Heart right ventricle (tissue), 16 donors: ENCODE data around the gene COG4. TPM values are rescaled to one million over a fixed set of nuclear protein-coding genes. Genes with fewer than 3 reads are reported as not detected.

Experiments used
- ATAC-seq, 8 donors: fragments of 200-7000 bp; cut with Tn5 transposase; one replicate each; pipeline ENCODE4 v1.9.1; 2020; ENCODE audit warnings: mild to moderate bottlenecking in 8 of 8, moderate library complexity in 8 of 8, moderate number of reproducible peaks in 1 of 8
- DNase-seq, 2 donors: peaks; one replicate each; pipeline ENCODE4 v3.0.0-alpha.2; 2020
- H3K27ac ChIP-seq, 10 donors: fragments of 200-600 bp; sonication (generic) in 2 of 10; one replicate each; pipeline versions ENCODE4 v1.5.0 to v1.8.0; 2020 to 2022; ENCODE audit warnings: mild to moderate bottlenecking in 3 of 10
- H3K27me3 ChIP-seq, 7 donors: fragments of 200-600 bp; one replicate each; pipeline ENCODE4 v1.8.0; 2021 to 2022; ENCODE audit warnings: mild to moderate bottlenecking in 2 of 7
- H3K36me3 ChIP-seq, 9 donors: fragments of 200-600 bp; sonication (generic) in 1 of 9; one replicate each; pipeline versions ENCODE4 v1.5.0 to v1.8.0; 2020 to 2022; ENCODE audit warnings: mild to moderate bottlenecking in 2 of 9
- H3K4me1 ChIP-seq, 9 donors: fragments of 200-600 bp; sonication (generic) in 1 of 9; one replicate each; pipeline versions ENCODE4 v1.5.0 to v1.8.0; 2020 to 2022; ENCODE audit warnings: mild to moderate bottlenecking in 4 of 9
- H3K4me3 ChIP-seq, 10 donors: fragments of 200-600 bp; sonication (generic) in 2 of 10; one replicate each; pipeline versions ENCODE4 v1.5.0 to v1.8.0; 2020 to 2022; ENCODE audit warnings: mild to moderate bottlenecking in 7 of 10, moderate library complexity in 2 of 10
- H3K9me3 ChIP-seq, 11 donors: fragments of 200-600 bp in 10 of 11; sonication (generic) in 2 of 11; one replicate each; pipeline versions ENCODE4 v1.5.0 to v1.8.0; 2013 to 2022; ENCODE audit warnings: mild to moderate bottlenecking in 2 of 11, control low read depth in 1 of 11, moderate library complexity in 1 of 11
- CTCF ChIP-seq, 9 donors: fragments of 200-600 bp; sonication (generic) in 2 of 9; IDR thresholded peaks; one replicate each; pipeline versions ENCODE4 v1.5.0 to v1.8.0; 2021 to 2022; ENCODE audit warnings: antibody characterized with exemption in 9 of 9, mild to moderate bottlenecking in 5 of 9, moderate library complexity in 1 of 9
- WGBS, 2 donors: extraction: QIAGEN DNeasy Blood & Tissue Kit; methylation state at CpG; one replicate each; pipeline ENCODE4 v1.1.7; 2013; ENCODE audit warnings: inconsistent platforms in 1 of 2; 5-methylcytosine and 5-hydroxymethylcytosine counted together
- intact Hi-C, 10 donors: fragments of 100-400 bp; cut with DNase I; formaldehyde crosslinking; loops; one replicate each; pipeline versions ENCODE4 v1.11.1 to v1.14.2; 2022
- long read RNA-seq, 3 donors: library from polyadenylated mRNA; unstranded; transcript quantifications; one replicate each; pipeline ENCODE4 v2.0.0, GENCODE V29; 2020 to 2021
- polyA plus RNA-seq, 2 donors: library from polyadenylated mRNA; stranded (reverse); fragments of 200-250 nt; gene quantifications; one replicate each; pipeline ENCODE4 v1.2.3, GENCODE V29; 2013
- total RNA-seq, 10 donors: library from RNA; stranded (reverse); fragmentation: NEBNext Ultra II Directional in 3 of 10; extraction: Animal tissue kit (Norgen Biotek cat#: 25700) in 3 of 10; gene quantifications; one replicate each; pipeline versions ENCODE4 v1.2.1 to v1.2.4, GENCODE V29; 2021 to 2023
- donor health status: Arrhythmogenic right ventricular cardiomyopathy.
- donor health status: ischemic (EF 13 %, LVEDD 7.1; RV severe dilation, severe dysfunction).
- donor health status: healthy with polysubstance abuse.
- donor health status: DM: no; HTN: yes; CAD: no.
- donor health status: DM: no; HTN: no; CAD: no.
- donor health status: ischemic (EF 25% LVEDD 6.9; RV normal size, moderate dysfunction).
- donor health status: ischemic (EF 25% LVEDD 5.7; RV mildly dilated, moderate dysfunction).
- donor health status: healthy.
- donor health status: DM: yes; HTN: yes; CAD: no.
- donor health status: Ischemic cardiomyopathy.
- donor health status: ischemic (EF 35%, LVEDD 5.7; RV mildly dilated, moderate dysfunction).
- donor health status: nonischemic (EF 11% LVEDD 7.7; RV severe dilation, severe dysfunction).
- donor health status: DM: yes; HTN: yes; CAD: no.
- donor health status: PGD.
- donor health status: ischemic (EF 29% LVEDD 5.4; RV normal size, mild dysfunction).
- donor health status: nonischemic (EF 23%, LVEDD 6.1; RV moderate dilation, normal function).

Gene COG4
- total RNA-seq (10 to 100 TPM; 33.3 to 56.8 (median 40.7) TPM), polyA plus RNA-seq (10 to 100 TPM; 29.3 to 32.7 TPM)
- long read RNA-seq, donor 1, transcript COG4-201 (19 exons, 2,833 nt), result major isoform, 103 of 126 reads
- long read RNA-seq, donor 1, partial matches to known transcripts, result 6 of 126 reads
- long read RNA-seq, donor 1, other reads (novel, unspliced or antisense), result 13 of 126 reads
- long read RNA-seq, donor 2, transcript COG4-201 (19 exons, 2,833 nt), result major isoform, 114 of 137 reads
- long read RNA-seq, donor 2, partial matches to known transcripts, result 7 of 137 reads
- long read RNA-seq, donor 2, other reads (novel, unspliced or antisense), result 15 of 137 reads
- long read RNA-seq, donor 3, transcript COG4-201 (19 exons, 2,833 nt), result major isoform, 218 of 252 reads
- long read RNA-seq, donor 3, partial matches to known transcripts, result 18 of 252 reads
- long read RNA-seq, donor 3, other reads (novel, unspliced or antisense), result 14 of 252 reads

- 0% methylated on average over 36 of the region's 36 CpGs for WGBS, 2 donors
- Histone ChIP-seq H3K4me3 (peak within 1 kb of the TSS; percentile 66 to 98 (median 83)), H3K27me3 (no peaks in the 10 kb centered on the region), H3K4me1 (peaks cover 7 to 56% (median 43%) of the 10 kb centered on the region in 9 donors), H3K9me3 (no peaks in the 10 kb centered on the region), H3K36me3 (peaks cover 0 to 41% (median 7%) of the 10 kb centered on the region in 9 donors), H3K27ac (peak within 1 kb of the TSS; percentile 77 to 94 (median 88))
- ATAC-seq (peak; percentile 91 to 96 (median 94)), DNase-seq (peak; percentile 87 to 91)
- intact Hi-C loops, result loop anchor here in 6 of 10 donors (5.0 to 10.0 kb wide), 4 partner anchors 138 to 252 kb away; no protein-coding TSS in a partner anchor
- no peak for TF ChIP-seq CTCF (IDR thresholded peaks at IDR 0.05)
Measured at GRCh38 chr16:70523076-70523742, at the start of gene COG4. Gene COG4, minus strand, starts transcription at chr16:70523554. Its CDS starts 11 bp downstream, at chr16:70523543.

- no peak overlapping the region for H3K4me3 ChIP-seq
- H3K9me3 ChIP-seq, result no peaks in the 10 kb centered on the region
- H3K27me3 ChIP-seq, result no peaks in the 10 kb centered on the region
- 45 to 69% methylated on average over 2 of the region's 2 CpGs for WGBS, 2 donors
- DNase-seq (no peak), ATAC-seq (peak in 1 of 8 donors; percentile 21)
- no peak for TF ChIP-seq CTCF (IDR thresholded peaks at IDR 0.05)
- intact Hi-C loops, result loop anchor here in 3 of 10 donors (1.0 to 10.0 kb wide), 4 partner anchors 36 to 82 kb away; no protein-coding TSS in a partner anchor
- peaks cover 4 to 77% (median 45%) of the 10 kb centered on the region in 9 donors for H3K36me3 ChIP-seq
- peaks cover 6 to 67% (median 51%) of the 10 kb centered on the region in 9 donors for H3K4me1 ChIP-seq
- H3K27ac ChIP-seq, result peak overlapping the region; percentile 16 to 87 (median 68)
Measured at GRCh38 chr16:70572926-70573270, 49.5 kb upstream of the COG4 start.

- intact Hi-C loops, result loop anchor here in 3 of 10 donors (5.0 to 10.0 kb wide), 3 partner anchors 35 to 83 kb away; no protein-coding TSS in a partner anchor
- peak in 1 of 8 donors; percentile 12 for ATAC-seq
- H3K27me3 ChIP-seq, result no peaks in the 10 kb centered on the region
- H3K27ac ChIP-seq, result peak overlapping the region; percentile 16 to 87 (median 68)
- no peak for TF ChIP-seq CTCF (IDR thresholded peaks at IDR 0.05)
- H3K9me3 ChIP-seq, result no peaks in the 10 kb centered on the region
- no peak overlapping the region for H3K4me3 ChIP-seq
- DNase-seq, result no peak
- WGBS, 2 donors, result 76 to 78% methylated on average over 5 of the region's 5 CpGs
- peaks cover 4 to 83% (median 47%) of the 10 kb centered on the region in 9 donors for H3K36me3 ChIP-seq
- peaks cover 6 to 64% (median 49%) of the 10 kb centered on the region in 9 donors for H3K4me1 ChIP-seq
Measured at GRCh38 chr16:70572050-70572925, 48.9 kb upstream of the COG4 start.
